Ishikawa (cell line): Measurements from ENCODE around the gene CHN1.

Source experiments
- CEBPB ChIP-seq: IDR thresholded peaks from 2 replicates; pipeline ENCODE4 v1.6.1; 2012
- EGR1 ChIP-seq: IDR thresholded peaks from 2 replicates; pipeline ENCODE4 v1.6.1; 2012
- EP300 ChIP-seq: IDR thresholded peaks from 2 replicates; pipeline ENCODE4 v1.6.1; 2012; ENCODE audit warnings: borderline replicate concordance
- FOXM1 ChIP-seq: IDR thresholded peaks from 2 replicates; pipeline ENCODE4 v1.6.1; 2012; ENCODE audit warnings: low read depth, borderline replicate concordance
- NFIC ChIP-seq: IDR thresholded peaks from 2 replicates; pipeline ENCODE4 v1.6.1; 2012
- RAD21 ChIP-seq: IDR thresholded peaks from 2 replicates; pipeline ENCODE4 v1.6.1; 2012; ENCODE audit warnings: low read depth
- TAF1 ChIP-seq: IDR thresholded peaks from 2 replicates; pipeline ENCODE4 v1.6.1; 2012; ENCODE audit warnings: low read depth, mild to moderate bottlenecking
- TCF12 ChIP-seq: IDR thresholded peaks from 2 replicates; pipeline ENCODE4 v1.6.1; 2012; ENCODE audit warnings: low read depth
- YY1 ChIP-seq: IDR thresholded peaks from 2 replicates; pipeline ENCODE4 v1.6.1; 2012; ENCODE audit warnings: low read depth
- TF ChIP-seq, protein P1 (sequence below): IDR thresholded peaks from 2 replicates; pipeline ENCODE4 v1.6.1; 2012; ENCODE audit warnings: low read depth, mild to moderate bottlenecking
- TF ChIP-seq, protein P2 (sequence below): IDR thresholded peaks from 2 replicates; pipeline ENCODE4 v1.6.1; 2012

DNA sequence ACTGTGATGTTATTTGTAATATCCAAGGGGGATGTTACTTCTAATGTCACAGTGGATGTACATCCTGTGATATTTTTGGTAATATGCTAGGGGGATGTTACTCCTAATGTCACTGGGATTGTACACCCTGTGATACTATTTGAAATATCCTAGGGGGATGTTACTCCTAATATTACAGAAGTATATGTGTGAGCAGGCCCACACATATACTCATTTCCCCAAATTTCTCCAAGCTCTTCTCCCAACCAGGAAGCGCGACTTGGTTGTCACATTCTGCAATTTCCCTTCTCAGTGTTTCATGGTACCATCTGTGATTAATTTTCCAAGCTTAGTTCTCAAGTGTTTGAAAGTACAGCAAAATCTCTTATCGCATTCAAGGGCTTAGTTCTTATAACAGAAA lies 29.5 kb upstream of the CHN1 start:
- TF ChIP-seq CEBPB (no peak), EGR1 (no peak), EP300 (no peak), FOXM1 (no peak), RAD21 (no peak), NFIC (no peak), YY1 (no peak), TAF1 (no peak), TCF12 (no peak)
- TF ChIP-seq, protein P1, sequence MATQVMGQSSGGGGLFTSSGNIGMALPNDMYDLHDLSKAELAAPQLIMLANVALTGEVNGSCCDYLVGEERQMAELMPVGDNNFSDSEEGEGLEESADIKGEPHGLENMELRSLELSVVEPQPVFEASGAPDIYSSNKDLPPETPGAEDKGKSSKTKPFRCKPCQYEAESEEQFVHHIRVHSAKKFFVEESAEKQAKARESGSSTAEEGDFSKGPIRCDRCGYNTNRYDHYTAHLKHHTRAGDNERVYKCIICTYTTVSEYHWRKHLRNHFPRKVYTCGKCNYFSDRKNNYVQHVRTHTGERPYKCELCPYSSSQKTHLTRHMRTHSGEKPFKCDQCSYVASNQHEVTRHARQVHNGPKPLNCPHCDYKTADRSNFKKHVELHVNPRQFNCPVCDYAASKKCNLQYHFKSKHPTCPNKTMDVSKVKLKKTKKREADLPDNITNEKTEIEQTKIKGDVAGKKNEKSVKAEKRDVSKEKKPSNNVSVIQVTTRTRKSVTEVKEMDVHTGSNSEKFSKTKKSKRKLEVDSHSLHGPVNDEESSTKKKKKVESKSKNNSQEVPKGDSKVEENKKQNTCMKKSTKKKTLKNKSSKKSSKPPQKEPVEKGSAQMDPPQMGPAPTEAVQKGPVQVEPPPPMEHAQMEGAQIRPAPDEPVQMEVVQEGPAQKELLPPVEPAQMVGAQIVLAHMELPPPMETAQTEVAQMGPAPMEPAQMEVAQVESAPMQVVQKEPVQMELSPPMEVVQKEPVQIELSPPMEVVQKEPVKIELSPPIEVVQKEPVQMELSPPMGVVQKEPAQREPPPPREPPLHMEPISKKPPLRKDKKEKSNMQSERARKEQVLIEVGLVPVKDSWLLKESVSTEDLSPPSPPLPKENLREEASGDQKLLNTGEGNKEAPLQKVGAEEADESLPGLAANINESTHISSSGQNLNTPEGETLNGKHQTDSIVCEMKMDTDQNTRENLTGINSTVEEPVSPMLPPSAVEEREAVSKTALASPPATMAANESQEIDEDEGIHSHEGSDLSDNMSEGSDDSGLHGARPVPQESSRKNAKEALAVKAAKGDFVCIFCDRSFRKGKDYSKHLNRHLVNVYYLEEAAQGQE, result no peak
- TF ChIP-seq, protein P2, sequence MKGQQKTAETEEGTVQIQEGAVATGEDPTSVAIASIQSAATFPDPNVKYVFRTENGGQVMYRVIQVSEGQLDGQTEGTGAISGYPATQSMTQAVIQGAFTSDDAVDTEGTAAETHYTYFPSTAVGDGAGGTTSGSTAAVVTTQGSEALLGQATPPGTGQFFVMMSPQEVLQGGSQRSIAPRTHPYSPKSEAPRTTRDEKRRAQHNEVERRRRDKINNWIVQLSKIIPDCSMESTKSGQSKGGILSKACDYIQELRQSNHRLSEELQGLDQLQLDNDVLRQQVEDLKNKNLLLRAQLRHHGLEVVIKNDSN, result no peak
